ENCODE results near the gene DUSP9.

DUSP9 gene

GRCh38 chrX:153640736-153641575, 6.0 kb upstream of the DUSP9 start:
- no peak overlapping the region for H3K4me3 ChIP-seq (ENCODE audit: low read depth, low read length)
- DNase-seq (ENCODE audit: low read depth): no peak
- TF ChIP-seq MAX (IDR thresholded peaks at IDR 0.05; ENCODE audit: low read depth, low read length): no peak
- no peak for TF ChIP-seq CTCF (IDR thresholded peaks at IDR 0.05; ENCODE audit: low read depth, low read length)
- no peak for TF ChIP-seq POLR2A (IDR thresholded peaks at IDR 0.05; ENCODE audit: extremely low read depth, insufficient read length)
- no peak for TF ChIP-seq MYC (IDR thresholded peaks at IDR 0.05; ENCODE audit: low read depth, low read length)

GRCh38 chrX:153641627-153642026, 5.4 kb upstream of the DUSP9 start:
- TF ChIP-seq MYC (IDR thresholded peaks at IDR 0.05; ENCODE audit: low read depth, low read length): no peak
- no peak for TF ChIP-seq CTCF (IDR thresholded peaks at IDR 0.05; ENCODE audit: low read depth, low read length)
- TF ChIP-seq MAX (IDR thresholded peaks at IDR 0.05; ENCODE audit: low read depth, low read length): no peak
- TF ChIP-seq POLR2A (IDR thresholded peaks at IDR 0.05; ENCODE audit: extremely low read depth, insufficient read length): no peak
- H3K4me3 ChIP-seq (ENCODE audit: low read depth, low read length): no peak overlapping the region
- DNase-seq (ENCODE audit: low read depth): no peak

- H3K4me3 ChIP-seq (ENCODE audit: low read depth, low read length): no peak overlapping the region
- TF ChIP-seq MAX (IDR thresholded peaks at IDR 0.05; ENCODE audit: low read depth, low read length) (no peak), POLR2A (IDR thresholded peaks at IDR 0.05; ENCODE audit: extremely low read depth, insufficient read length) (no peak), MYC (IDR thresholded peaks at IDR 0.05; ENCODE audit: low read depth, low read length) (no peak), CTCF (IDR thresholded peaks at IDR 0.05; ENCODE audit: low read depth, low read length) (no peak)
- DNase-seq (ENCODE audit: low read depth): peak; percentile 45
These were observed 4.8 kb upstream of the DUSP9 start for GRCh38 chrX:153642051-153642654.

- no peak for TF ChIP-seq POLR2A (IDR thresholded peaks at IDR 0.05; ENCODE audit: extremely low read depth, insufficient read length)
- no peak for TF ChIP-seq MYC (IDR thresholded peaks at IDR 0.05; ENCODE audit: low read depth, low read length)
- no peak for TF ChIP-seq CTCF (IDR thresholded peaks at IDR 0.05; ENCODE audit: low read depth, low read length)
- no peak for TF ChIP-seq MAX (IDR thresholded peaks at IDR 0.05; ENCODE audit: low read depth, low read length)
- no peak overlapping the region for H3K4me3 ChIP-seq (ENCODE audit: low read depth, low read length)
- no peak for DNase-seq (ENCODE audit: low read depth)
These were observed 4.2 kb upstream of the DUSP9 start for GRCh38 chrX:153642655-153643430.

GRCh38 chrX:153643431-153644351, 3.3 kb upstream of the DUSP9 start:
- DNase-seq (ENCODE audit: low read depth): peak; percentile 24
- no peak for TF ChIP-seq CTCF (IDR thresholded peaks at IDR 0.05; ENCODE audit: low read depth, low read length)
- TF ChIP-seq MYC (IDR thresholded peaks at IDR 0.05; ENCODE audit: low read depth, low read length): no peak
- TF ChIP-seq MAX (IDR thresholded peaks at IDR 0.05; ENCODE audit: low read depth, low read length): no peak
- TF ChIP-seq POLR2A (IDR thresholded peaks at IDR 0.05; ENCODE audit: extremely low read depth, insufficient read length): no peak
- no peak overlapping the region for H3K4me3 ChIP-seq (ENCODE audit: low read depth, low read length)

Measured in NB4 (cell line).